ENCODE data around the gene AK4.
"Not testable (repeated sequence)": the region's sequence is repeated elsewhere in the genome, so short reads cannot be mapped to it uniquely, and the experiment has no call there.

The AK4 gene

DNA sequence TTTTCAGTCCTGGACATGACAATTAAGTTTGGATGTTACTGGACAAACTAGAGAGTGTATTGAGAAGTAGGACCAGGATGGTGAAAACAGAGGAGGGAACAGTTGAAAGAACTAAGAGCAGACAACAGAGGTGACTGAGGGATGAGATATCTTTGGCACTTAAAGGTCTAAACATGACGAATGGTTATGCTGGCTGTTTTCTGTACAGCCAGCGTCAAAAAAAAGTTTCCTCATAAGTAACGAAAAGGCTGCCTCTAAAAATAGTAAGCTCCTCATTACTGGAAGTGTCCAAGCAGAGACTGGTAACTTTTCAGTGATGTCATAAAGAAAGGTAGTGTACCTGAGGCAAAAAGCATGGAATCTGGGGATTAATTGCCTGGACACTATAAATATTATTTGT, 35.2 kb upstream of the AK4 start:
- DNase-seq = no peak
- TF ChIP-seq, protein P1, sequence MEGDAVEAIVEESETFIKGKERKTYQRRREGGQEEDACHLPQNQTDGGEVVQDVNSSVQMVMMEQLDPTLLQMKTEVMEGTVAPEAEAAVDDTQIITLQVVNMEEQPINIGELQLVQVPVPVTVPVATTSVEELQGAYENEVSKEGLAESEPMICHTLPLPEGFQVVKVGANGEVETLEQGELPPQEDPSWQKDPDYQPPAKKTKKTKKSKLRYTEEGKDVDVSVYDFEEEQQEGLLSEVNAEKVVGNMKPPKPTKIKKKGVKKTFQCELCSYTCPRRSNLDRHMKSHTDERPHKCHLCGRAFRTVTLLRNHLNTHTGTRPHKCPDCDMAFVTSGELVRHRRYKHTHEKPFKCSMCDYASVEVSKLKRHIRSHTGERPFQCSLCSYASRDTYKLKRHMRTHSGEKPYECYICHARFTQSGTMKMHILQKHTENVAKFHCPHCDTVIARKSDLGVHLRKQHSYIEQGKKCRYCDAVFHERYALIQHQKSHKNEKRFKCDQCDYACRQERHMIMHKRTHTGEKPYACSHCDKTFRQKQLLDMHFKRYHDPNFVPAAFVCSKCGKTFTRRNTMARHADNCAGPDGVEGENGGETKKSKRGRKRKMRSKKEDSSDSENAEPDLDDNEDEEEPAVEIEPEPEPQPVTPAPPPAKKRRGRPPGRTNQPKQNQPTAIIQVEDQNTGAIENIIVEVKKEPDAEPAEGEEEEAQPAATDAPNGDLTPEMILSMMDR (IDR thresholded peaks at IDR 0.05; ENCODE audit: low read depth, low read length, missing control alignments) = no peak

DNA sequence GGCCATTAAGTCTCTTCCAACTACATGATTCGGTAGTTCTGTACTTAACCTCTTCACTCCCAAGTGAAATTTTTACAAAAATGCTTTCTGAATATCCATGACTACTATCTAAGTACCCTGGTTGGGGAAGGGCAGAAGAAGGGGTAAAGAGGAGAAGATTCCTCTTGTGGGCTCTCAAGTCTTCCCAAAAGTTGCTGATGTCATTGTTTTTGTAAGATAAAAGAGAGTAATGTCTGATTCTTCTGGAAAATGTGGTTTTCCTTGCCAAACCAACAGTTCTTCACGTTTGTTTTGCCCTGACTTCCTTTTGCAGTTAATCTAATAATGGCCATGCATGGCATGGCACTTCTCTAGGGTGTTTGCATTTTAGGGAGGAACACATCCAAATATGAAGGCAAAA, 34.7 kb upstream of the AK4 start:
- Histone ChIP-seq H3K36me3 (replicated peaks) (no peaks in the 10 kb centered on the region), H3K27me3 (replicated peaks) (no peaks in the 10 kb centered on the region), H3K4me3 (ENCODE audit: low read depth, low read length) (no peak overlapping the region), H3K27ac (no peak overlapping the region)
- TF ChIP-seq, protein P1 (IDR thresholded peaks at IDR 0.05; ENCODE audit: low read depth, low read length, missing control alignments) = no peak
- no peak for DNase-seq
- in situ Hi-C loops (cut with HindIII; ENCODE audit: low pct_ligation_motif_present, low sequenced_read_pairs) = no loop called here

More for the DNA sequence above, 35.2 kb upstream of the AK4 start:
- Histone ChIP-seq H3K27ac (no peak overlapping the region), H3K27me3 (replicated peaks) (no peaks in the 10 kb centered on the region), H3K36me3 (replicated peaks) (no peaks in the 10 kb centered on the region), H3K4me3 (ENCODE audit: low read depth, low read length) (no peak overlapping the region)
- in situ Hi-C loops (cut with HindIII; ENCODE audit: low pct_ligation_motif_present, low sequenced_read_pairs) = no loop called here

DNA sequence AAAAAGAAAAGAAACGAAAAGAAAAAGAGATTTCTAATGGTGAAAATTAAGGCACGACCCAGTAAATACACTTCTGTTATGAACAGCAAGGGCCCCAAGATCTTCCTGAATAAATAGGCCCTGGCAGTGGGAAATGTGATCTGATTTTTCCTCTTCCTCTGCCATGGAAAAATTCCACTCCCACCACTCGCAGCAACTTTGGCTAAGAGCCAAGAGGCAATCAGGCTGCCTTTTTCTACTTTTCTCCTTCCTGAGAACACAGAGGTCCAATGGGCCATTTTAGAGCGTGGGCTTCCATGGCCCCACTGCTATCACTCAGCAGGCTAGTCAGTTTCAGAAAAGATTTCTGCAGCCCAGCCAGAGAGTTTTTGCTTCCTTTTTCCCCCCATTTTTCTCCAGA, 33.7 kb upstream of the AK4 start:
- Histone ChIP-seq H3K36me3 (replicated peaks) (no peaks in the 10 kb centered on the region), H3K4me3 (ENCODE audit: low read depth, low read length) (no peak overlapping the region), H3K27ac (no peak overlapping the region), H3K27me3 (replicated peaks) (no peaks in the 10 kb centered on the region)
- no peak for DNase-seq
- in situ Hi-C loops (cut with HindIII; ENCODE audit: low pct_ligation_motif_present, low sequenced_read_pairs) = no loop called here
- TF ChIP-seq, protein P1 (IDR thresholded peaks at IDR 0.05; ENCODE audit: low read depth, low read length, missing control alignments) = no peak

DNA sequence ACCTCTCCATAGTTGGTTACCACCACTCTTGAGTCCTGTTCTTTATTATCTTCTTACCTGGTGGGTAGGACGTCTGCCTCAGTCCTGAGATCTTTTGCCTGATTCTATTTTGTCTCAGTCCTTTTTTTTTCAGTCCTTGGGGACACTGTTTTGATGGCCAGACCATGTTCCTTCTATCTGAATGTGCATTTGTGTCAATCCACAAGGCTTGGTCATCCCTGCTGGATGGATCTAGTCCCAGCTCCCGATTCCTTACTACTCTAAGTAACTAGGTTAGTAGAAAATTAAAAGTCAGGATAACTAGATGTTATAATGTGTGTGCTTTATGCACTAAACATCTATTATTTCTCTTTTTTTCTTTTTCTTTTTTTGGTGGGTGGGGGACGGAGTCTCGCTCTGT, 28.1 kb upstream of the AK4 start:
- H3K27me3 ChIP-seq (replicated peaks) = no peaks in the 10 kb centered on the region
- H3K4me3 ChIP-seq (ENCODE audit: low read depth, low read length) = no peak overlapping the region
- H3K36me3 ChIP-seq (replicated peaks) = no peaks in the 10 kb centered on the region
- TF ChIP-seq, protein P1 (IDR thresholded peaks at IDR 0.05; ENCODE audit: low read depth, low read length, missing control alignments) = no peak
- peak; percentile 46 for DNase-seq
- H3K27ac ChIP-seq = no peak overlapping the region
- in situ Hi-C loops (cut with HindIII; ENCODE audit: low pct_ligation_motif_present, low sequenced_read_pairs) = no loop called here

DNA sequence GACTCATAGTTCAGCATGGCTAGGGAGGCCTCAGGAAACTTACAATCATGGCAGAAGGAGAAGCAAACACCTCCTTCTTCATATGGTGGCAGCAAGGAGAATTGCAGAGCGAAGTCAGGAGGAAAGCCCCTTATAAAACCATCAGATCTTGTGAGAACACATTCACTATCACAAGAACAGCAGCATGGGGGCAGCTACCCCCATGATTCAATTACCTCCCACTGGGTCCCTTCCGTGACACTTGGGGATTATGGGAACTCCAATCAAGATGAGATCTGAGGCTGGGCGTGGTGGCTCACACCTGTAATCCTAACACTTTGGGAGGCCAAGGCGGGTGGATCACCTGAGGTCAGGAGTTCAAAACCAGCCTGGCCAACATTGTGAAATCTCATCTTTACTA, 18.9 kb upstream of the AK4 start:
- in situ Hi-C loops (cut with HindIII; ENCODE audit: low pct_ligation_motif_present, low sequenced_read_pairs); H3K36me3 ChIP-seq (replicated peaks); H3K27ac ChIP-seq; H3K27me3 ChIP-seq (replicated peaks); DNase-seq; H3K4me3 ChIP-seq (ENCODE audit: low read depth, low read length): not testable (repeated sequence)

DNA sequence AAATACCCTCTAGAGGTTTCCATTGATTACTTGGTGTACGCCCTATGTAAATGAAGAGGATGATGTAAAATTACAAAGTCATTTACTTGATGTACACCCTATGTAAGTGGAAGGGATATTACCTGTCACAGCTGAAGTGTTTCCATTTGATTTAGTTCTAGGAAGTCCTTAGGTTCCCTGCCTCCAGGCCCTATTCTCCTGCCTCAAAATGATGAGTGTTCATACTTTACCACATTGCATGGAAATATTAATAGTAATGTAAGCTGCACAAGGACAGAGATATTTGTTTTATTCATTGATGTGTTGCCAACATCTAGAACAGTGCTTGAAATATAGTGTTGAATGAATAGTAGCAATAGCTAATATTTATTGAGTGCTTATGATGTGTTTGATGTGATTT, 9.5 kb upstream of the AK4 start:
- H3K36me3 ChIP-seq (replicated peaks) = no peaks in the 10 kb centered on the region
- no peak overlapping the region for H3K4me3 ChIP-seq (ENCODE audit: low read depth, low read length)
- H3K27me3 ChIP-seq (replicated peaks) = no peaks in the 10 kb centered on the region
- no peak for DNase-seq
- TF ChIP-seq, protein P1 (IDR thresholded peaks at IDR 0.05; ENCODE audit: low read depth, low read length, missing control alignments) = no peak
- H3K27ac ChIP-seq = no peak overlapping the region
- in situ Hi-C loops (cut with HindIII; ENCODE audit: low pct_ligation_motif_present, low sequenced_read_pairs) = no loop called here

DNA sequence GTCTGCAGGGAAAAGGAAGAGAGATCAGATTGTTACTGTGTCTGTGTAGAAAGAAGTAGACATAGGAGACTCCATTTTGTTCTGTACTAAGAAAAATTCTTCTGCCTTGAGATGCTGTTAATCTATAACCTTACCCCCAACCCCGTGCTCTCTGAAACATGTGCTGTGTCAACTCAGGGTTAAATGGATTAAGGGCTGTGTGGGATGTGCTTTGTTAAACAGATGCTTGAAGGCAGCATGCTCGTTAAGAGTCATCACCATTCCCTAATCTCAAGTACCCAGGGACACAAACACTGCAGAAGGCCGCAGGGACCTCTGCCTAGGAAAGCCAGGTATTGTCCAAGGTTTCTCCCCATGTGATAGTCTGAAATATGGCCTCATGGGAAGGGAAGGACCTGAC, 8.2 kb upstream of the AK4 start:
- H3K36me3 ChIP-seq (replicated peaks); H3K27ac ChIP-seq; in situ Hi-C loops (cut with HindIII; ENCODE audit: low pct_ligation_motif_present, low sequenced_read_pairs); H3K4me3 ChIP-seq (ENCODE audit: low read depth, low read length); DNase-seq; H3K27me3 ChIP-seq (replicated peaks): not testable (repeated sequence)
